Testis (tissue), 3 donors: ENCODE data around the gene KRT34. TPM values are rescaled to one million over a fixed set of nuclear protein-coding genes. Genes with fewer than 3 reads are reported as not detected.

Source experiments
- DNase-seq: peaks from one replicate; pipeline ENCODE4 v3.0.0-alpha.2; 2019
- H3K27ac ChIP-seq, 2 donors: fragments of 200-600 bp; sonication (generic); one replicate each; pipeline ENCODE4 v1.5.1; 2019
- H3K27me3 ChIP-seq: fragments of 200-600 bp; sonication (generic); one replicate; pipeline ENCODE4 v1.5.1; 2019
- H3K36me3 ChIP-seq: fragments of 200-600 bp; sonication (generic); one replicate; pipeline ENCODE4 v1.5.1; 2017; ENCODE audit warnings: low read depth; ENCODE audit errors: missing control alignments
- H3K4me1 ChIP-seq: fragments of 200-600 bp; sonication (generic); one replicate; pipeline ENCODE4 v1.5.1; 2019
- H3K4me3 ChIP-seq, 2 donors: fragments of 200-600 bp; sonication (generic); one replicate each; pipeline ENCODE4 v1.5.1; 2017 to 2019
- H3K9me3 ChIP-seq: fragments of 200-600 bp; sonication (generic); one replicate; pipeline ENCODE4 v1.5.1; 2017
- CTCF ChIP-seq, 3 experiments: fragments of 450-650 bp in 2 of 3; fragments of 200-600 bp in 1 of 3; sonication (generic) in 1 of 3; IDR thresholded peaks; one replicate each; pipeline ENCODE4 v1.5.1; 2016 to 2019; ENCODE audit warnings: antibody characterized with exemption in 3 of 3, mild to moderate bottlenecking in 2 of 3, moderate library complexity in 1 of 3
- POLR2A ChIP-seq: fragments of 450-650 bp; IDR thresholded peaks from one replicate; pipeline ENCODE4 v1.6.1; 2017; ENCODE audit warnings: antibody characterized with exemption, mild to moderate bottlenecking, moderate library complexity
- WGBS, 2 donors: methylation state at CpG; one replicate each; pipeline ENCODE4 v1.1.5; 2018; 5-methylcytosine and 5-hydroxymethylcytosine counted together
- intact Hi-C: fragments of 100-400 bp; cut with DNase I; formaldehyde crosslinking; loops from one replicate; pipeline ENCODE4 v1.15.1; 2023; ENCODE audit warnings: low total_unique reads
- polyA plus RNA-seq: library from polyadenylated mRNA; stranded (reverse); fragments of 350-450 nt; fragmentation: Illumina TruSeq; extraction: RNeasy Lipid Tissue Mini Kit (QIAGEN cat#74804); gene quantifications from one replicate; pipeline ENCODE4 v1.2.3, GENCODE V29; 2014; ENCODE audit warnings: low read depth, low replicate concordance; ENCODE audit not compliant: insufficient read depth
- total RNA-seq, 2 donors: library from RNA; depleted of rRNA; stranded (reverse); fragments of >200 nt; gene quantifications; one replicate each; pipeline ENCODE4 v1.2.3, GENCODE V29; 2016

KRT34 gene
- total and polyA plus RNA-seq, 3 donors from 2014 or later, result 0.50 to 1.2 (median 0.55) TPM

DNA sequence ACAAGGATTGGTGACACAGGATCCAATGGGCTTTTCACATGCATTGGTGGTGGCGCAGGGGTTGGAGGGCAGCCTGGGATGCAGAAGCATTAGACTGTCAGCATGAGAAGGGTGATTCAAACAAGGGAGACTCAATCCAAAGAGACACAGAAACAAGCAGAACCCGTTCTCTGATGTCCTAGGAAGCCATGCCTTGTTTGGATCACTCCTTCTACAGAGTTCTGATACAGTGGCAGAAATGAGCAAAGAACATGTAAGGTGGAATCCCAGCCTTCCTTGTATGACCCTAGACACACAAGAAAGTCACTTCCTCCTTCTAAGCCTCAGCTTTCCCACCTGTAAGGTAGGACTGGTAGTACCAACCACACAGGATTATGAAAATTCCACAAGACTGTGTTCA is 18.2 kb downstream of the KRT34 start:
- Histone ChIP-seq H3K9me3 (no peaks in the 10 kb centered on the region), H3K27ac (no peak overlapping the region), H3K27me3 (no peaks in the 10 kb centered on the region), H3K4me1 (no peaks in the 10 kb centered on the region), H3K36me3 (no peaks in the 10 kb centered on the region), H3K4me3 (no peak overlapping the region)
- TF ChIP-seq POLR2A (no peak), CTCF (IDR thresholded peaks at IDR 0.05) (no peak)
- WGBS, 2 donors, result 95 to 100% methylated on average over 2 of the region's 2 CpGs
- intact Hi-C loops, result loop anchor here (10.0 kb wide), 1 partner anchor 81 kb away; the partner anchor contains the start of gene KRT38
- no peak for DNase-seq

DNA sequence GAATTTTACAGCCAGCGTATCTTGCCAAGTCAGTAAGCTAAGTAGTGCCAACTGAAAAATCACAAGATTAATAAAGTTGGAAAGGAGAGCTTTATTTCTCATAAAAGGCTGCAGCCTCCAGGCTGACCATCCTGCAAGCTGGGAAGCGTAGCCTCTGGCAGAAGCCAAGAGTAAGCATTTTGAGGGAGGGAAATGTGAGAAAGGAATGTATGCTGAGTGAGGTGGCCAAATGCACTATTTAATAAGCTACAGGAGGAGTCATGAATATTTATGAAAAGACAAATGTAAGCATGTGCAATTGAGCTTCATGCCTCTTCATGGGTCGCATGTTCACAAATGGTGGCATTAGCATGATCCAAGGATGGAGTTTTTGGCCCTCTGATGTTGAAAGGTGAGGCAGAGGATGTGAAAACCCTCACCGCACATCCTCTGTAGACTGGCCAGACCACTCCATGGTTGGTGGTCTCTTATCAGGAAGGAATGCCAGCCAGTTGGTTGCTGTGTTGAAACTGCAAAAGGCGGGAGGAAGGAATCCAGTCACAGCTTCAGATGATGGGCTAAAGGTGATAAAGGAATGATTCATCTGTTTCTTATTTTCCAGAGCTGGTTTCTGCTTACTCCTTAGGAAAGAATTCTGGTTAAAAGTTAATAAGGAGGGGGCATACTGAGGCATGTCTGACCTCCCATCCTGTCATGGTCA is 21.7 kb downstream of the KRT34 start:
- Histone ChIP-seq H3K27me3 (no peaks in the 10 kb centered on the region), H3K36me3 (no peaks in the 10 kb centered on the region), H3K4me1 (no peaks in the 10 kb centered on the region), H3K4me3 (no peak overlapping the region), H3K27ac (no peak overlapping the region), H3K9me3 (no peaks in the 10 kb centered on the region)
- TF ChIP-seq CTCF (IDR thresholded peaks at IDR 0.05) (no peak), POLR2A (no peak)
- intact Hi-C loops, result loop anchor here (10.0 kb wide), 1 partner anchor 84 kb away; the partner anchor contains the start of gene KRT38
- DNase-seq, result no peak
- 87 to 90% methylated on average over 5 of the region's 5 CpGs for WGBS, 2 donors

DNA sequence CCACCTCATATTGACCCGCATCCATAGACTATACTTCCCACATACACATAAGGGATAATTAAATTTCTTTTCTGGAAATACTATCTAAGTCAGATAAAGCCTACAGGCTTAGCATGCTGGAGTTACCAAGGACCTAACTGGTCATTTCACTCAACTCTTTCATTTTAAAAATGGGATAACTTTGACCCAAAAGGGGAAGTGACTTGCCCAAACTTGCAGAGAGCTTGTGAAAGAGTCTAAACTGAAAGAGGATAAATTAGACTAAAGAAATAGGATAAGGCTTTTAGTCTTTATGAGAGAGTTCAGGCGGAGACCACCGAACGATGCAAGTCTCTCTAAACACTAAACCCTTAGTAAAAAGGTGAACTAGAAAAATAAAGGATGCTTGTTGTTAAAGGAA is 27.6 kb downstream of the KRT34 start:
- no peaks in the 10 kb centered on the region for H3K36me3 ChIP-seq
- DNase-seq, result no peak
- no peaks in the 10 kb centered on the region for H3K9me3 ChIP-seq
- 91 to 92% methylated on average over 4 of the region's 4 CpGs for WGBS, 2 donors
- no peak for TF ChIP-seq POLR2A
- no peak for TF ChIP-seq CTCF (IDR thresholded peaks at IDR 0.05)
- H3K4me3 ChIP-seq, result no peak overlapping the region
- H3K27me3 ChIP-seq, result no peaks in the 10 kb centered on the region
- H3K27ac ChIP-seq, result no peak overlapping the region
- no peaks in the 10 kb centered on the region for H3K4me1 ChIP-seq
- intact Hi-C loops, result no loop called here

DNA sequence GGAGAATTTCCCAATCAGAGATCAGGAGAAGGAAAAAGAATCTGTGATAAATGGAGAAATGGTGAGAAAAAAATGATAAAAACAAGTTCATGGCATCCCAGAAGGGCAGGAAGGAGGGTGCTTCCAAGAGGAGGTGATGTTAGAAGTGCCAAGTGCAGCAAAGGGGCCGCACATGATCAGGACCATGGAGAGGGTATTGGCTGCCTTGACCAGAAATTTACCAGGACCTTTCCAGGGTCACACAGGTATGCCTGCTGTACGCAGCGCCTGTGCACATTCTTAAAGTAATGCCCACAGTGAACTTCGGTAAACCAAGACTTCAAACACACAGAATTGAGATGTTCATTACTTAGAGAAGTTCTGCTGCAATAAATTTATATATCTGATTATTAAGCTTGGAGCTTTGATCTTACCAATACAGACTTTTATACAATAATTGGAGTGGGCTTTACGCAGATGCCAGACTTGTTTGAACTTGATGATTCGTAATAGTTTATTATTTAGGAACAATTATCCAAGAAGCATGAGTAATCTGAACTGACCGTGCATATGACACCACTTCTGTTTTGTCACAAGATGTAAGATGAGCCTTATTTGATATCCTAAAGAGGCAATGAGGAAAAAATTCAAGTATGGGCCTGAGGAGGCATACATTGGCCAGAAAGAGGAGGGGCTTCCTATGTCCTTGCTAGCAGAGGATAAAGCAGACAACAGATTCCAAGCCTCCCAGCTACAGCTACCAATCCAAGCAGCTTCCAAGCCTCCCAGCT is 29.3 kb downstream of the KRT34 start:
- Histone ChIP-seq H3K27me3 (no peaks in the 10 kb centered on the region), H3K27ac (no peak overlapping the region), H3K36me3 (no peaks in the 10 kb centered on the region), H3K4me3 (no peak overlapping the region), H3K4me1 (no peaks in the 10 kb centered on the region), H3K9me3 (no peaks in the 10 kb centered on the region)
- DNase-seq, result no peak
- intact Hi-C loops, result no loop called here
- WGBS, 2 donors, result 85% methylated on average over 7 of the region's 7 CpGs
- TF ChIP-seq CTCF (IDR thresholded peaks at IDR 0.05) (no peak), POLR2A (no peak)
